ENCODE data around the gene OTOG.

Gene OTOG

DNA sequence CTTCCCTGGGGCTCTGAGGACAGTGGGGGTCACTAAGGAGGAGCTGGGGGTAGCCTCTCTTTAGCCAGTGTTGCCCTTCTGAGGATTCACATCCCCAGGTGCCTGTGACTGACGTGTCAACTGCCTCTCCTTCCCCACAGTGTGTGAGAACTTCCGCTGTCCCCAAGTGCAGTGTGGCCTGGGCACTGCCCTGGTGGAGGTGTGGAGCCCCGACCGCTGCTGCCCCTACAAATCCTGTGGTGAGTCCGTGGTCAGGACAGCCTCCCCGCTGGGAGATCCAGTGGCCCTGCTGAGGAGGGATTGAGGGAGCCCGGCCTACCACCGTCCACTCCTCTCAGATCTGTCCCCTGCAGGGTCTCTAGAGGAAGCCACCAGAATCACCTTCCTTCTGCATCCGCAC is 91.3 kb downstream of the OTOG start:
- no peak for DNase-seq
- in situ Hi-C loops (cut with HindIII; ENCODE audit: low pct_ligation_motif_present, low pct_unique_long_range_greater_than_20kb, low sequenced_read_pairs) = no loop called here

DNA sequence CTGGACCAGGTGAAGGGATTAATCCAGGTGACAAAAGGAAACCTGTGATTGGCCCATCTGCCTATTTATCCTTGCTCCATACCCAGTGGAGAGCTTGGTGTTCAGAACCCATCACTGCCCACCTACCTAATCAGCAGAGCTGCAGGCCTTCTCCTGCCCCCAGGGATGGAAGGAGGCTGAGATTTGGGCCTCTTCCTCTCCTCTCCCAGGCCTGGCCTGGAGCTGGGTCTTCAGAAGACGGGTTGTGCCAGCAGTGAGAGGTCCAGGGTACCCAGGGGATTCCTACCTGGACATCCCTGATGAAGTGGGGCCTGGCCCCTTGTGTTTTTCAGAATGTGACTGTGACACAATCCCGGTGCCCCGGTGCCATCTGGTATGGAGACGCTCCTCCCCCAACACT is 92.0 kb downstream of the OTOG start:
- DNase-seq = no peak
- in situ Hi-C loops (cut with HindIII; ENCODE audit: low pct_ligation_motif_present, low pct_unique_long_range_greater_than_20kb, low sequenced_read_pairs) = no loop called here

DNA sequence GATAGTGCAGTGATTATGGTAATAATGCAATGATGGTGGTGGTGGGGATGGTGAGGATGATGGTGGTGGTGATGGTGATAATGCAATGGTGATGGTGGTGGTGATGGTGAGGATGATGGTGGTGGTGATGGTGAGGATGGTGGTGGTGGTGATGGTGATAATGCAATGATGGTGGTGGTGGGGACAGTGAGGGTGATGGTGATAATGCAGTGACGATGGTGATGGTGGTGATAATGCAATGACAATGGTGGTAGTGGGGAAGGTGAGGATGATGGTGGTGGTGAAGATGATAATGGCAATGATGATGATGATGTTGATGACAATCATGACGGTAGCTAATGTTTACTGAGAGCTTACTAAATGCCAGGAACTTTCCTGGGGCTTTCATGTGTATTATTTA is 92.7 kb downstream of the OTOG start:
- in situ Hi-C loops (cut with HindIII; ENCODE audit: low pct_ligation_motif_present, low pct_unique_long_range_greater_than_20kb, low sequenced_read_pairs) = no loop called here

DNA sequence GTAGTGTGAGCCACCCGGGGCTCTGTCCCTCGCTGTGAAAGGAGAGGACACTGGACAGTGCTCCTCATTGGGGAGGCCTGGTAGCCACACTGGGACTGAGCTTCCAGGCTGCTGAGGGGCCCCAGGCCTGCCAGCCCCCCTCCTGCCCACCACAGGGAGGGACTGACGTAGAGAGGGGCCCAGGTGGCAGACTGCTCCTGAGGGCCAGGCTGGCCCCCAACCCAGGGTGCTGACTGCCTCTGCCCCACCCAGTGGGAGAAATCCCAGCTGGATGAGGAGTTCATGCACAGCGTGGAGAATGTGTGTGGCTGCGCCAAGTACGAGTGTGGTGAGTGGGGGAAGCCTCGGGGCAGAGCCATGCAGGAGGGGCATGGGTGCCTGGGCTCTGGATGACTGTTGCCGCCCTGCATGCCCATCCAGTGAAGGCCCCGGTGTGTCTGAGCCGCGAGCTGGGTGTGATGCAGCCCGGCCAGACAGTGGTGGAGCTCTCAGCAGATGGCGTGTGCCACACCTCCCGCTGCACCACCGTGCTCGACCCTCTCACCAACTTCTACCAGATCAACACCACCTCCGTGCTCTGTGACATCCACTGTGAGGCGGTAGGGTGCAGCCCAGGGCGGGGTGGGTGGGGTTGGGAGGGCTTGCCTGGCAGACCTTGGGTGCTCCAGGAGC is 93.6 kb downstream of the OTOG start:
- no peak for DNase-seq
- in situ Hi-C loops (cut with HindIII; ENCODE audit: low pct_ligation_motif_present, low pct_unique_long_range_greater_than_20kb, low sequenced_read_pairs) = no loop called here

More for the DNA sequence above, 92.7 kb downstream of the OTOG start:
- no peak for DNase-seq

DNA sequence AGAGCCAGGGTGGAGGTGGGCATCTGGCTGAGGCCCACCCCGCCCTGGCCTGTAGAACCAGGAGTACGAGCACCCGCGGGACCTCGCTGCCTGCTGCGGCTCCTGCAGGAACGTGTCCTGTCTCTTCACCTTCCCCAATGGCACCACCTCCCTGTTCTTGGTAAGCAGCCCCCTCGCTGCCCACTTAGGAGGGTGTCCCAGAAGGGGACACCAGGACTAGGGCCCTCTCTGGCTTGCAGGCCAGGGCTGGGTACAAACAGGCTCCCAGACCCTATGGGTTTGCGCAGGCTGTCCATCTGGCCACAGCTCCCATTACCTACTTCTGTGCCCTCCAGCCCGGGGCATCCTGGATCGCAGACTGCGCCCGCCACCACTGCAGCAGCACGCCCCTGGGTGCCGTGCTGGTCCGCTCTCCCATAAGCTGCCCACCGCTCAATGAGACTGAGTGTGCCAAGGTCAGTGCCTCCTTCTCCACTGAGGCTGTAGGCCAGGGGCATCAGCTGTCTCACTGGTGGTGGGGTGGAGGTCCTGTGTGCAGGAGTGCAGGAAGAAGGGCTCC is 94.8 kb downstream of the OTOG start:
- in situ Hi-C loops (cut with HindIII; ENCODE audit: low pct_ligation_motif_present, low pct_unique_long_range_greater_than_20kb, low sequenced_read_pairs) = no loop called here
- no peak for DNase-seq

DNA sequence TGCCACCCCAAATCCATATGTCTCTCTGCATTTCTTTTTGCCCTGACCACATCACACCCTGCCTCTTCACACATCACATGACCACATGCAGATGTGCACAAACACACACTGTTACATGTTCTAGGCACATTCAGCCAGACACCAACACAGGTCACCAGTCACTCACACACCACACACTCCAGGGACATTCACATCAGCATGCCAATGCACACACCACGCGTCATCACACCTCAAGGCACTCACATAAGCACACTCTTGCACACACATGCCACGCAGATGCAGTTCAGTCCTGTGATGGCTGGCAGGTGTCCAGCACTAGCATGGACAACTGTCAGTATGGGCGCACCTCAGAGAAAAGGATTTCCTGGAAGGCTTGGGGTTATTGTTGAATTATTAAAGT is 95.3 kb downstream of the OTOG start:
- no peak for DNase-seq
- in situ Hi-C loops (cut with HindIII; ENCODE audit: low pct_ligation_motif_present, low pct_unique_long_range_greater_than_20kb, low sequenced_read_pairs) = no loop called here

DNA sequence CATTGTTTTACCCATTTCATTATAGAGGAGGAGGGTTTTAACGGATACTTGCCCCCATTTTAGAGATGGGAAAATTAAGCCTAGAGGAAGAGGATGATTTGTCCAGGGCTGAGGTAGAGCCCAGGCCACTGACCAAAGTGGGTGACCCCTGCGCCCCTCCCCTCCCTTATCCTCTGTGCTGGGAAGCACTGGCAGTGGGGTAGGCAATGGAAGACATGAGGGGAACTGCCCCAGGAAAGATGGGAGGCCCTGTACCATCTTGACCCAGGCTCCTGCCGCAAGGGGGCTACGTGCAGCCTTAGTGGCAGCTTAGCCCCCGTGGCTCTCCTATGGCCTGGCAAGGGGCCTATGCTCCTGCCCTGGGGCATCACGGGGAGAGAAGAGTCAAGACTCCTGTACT is 95.9 kb downstream of the OTOG start:
- in situ Hi-C loops (cut with HindIII; ENCODE audit: low pct_ligation_motif_present, low pct_unique_long_range_greater_than_20kb, low sequenced_read_pairs) = no loop called here

DNA sequence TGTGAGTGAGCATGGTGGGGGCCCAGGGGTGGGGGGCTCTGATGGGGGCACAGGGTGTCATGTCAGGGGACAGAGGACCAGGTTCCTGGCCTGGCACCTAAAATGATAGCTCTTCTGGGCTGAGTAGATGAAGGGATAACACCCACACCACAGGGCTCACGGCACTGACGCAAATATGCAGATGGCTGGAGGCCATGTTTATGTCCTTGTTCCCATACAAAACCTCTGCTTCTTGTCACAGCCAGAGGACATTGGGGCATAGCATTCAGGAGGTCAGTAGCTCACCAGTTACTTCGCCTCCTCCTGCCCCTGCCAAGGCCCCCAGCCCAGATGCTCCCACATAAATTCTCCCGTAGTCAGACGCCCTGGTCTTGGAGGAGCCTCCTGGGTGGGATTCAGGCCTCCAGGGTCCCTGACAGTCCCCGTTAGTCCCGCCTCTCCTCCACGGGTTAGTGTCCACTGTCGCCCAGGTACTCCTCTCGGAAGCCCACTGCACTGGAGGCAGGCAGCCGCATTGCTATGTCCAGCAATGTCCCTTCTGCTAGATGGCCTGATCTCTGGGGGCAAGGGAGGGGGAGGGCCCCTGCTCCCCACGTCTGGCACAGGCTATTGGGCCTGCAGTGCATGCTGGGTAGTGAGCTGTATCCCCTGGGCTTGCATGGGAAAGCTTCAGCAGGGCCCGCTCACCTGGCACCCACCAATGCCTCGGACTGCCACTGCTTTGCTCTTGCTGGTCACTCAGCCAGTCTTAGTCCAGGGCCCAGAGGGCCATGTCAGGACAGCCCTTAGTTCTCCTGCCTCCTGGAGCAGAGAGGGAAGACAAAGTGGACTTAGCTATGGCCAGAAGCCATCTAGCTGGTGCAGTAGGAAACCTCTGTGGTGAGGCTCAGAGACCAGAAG is 96.7 kb downstream of the OTOG start:
- in situ Hi-C loops (cut with HindIII; ENCODE audit: low pct_ligation_motif_present, low pct_unique_long_range_greater_than_20kb, low sequenced_read_pairs) = no loop called here
- DNase-seq = no peak

More for the DNA sequence above, 95.9 kb downstream of the OTOG start:
- no peak for DNase-seq

DNA sequence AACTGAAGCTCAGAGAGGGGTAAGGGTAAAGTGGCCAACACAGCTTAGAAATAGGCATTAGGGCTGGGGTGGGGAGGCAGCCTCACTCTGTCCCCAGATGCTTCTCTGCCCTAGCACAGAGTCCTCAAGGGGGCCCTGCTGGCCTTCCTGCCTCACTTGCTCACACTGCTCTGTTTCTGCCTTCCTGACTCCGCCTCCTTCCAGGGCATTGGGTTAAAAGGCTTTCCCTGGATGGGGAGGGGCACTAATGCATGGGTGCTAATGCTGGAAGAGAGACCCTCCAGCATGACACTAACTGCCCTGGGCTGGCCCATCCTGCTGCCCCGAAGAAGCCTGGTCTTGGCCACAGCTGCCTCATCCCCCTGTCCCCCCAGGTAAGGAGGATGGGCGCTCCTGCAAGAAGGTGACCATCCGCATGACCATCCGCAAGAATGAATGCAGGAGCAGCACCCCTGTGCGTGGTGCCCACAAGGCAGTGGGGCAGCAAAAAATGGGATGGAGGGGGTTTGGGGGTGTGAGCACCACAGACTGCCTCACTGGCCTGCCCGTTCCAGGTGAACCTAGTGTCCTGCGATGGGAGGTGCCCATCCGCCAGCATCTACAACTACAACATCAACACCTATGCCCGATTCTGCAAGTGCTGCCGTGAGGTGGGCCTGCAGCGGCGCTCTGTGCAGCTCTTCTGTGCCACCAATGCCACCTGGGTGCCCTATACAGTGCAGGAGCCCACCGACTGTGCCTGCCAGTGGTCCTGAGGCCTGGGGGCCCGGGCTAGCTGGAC is 98.3 kb downstream of the OTOG start:
- in situ Hi-C loops (cut with HindIII; ENCODE audit: low pct_ligation_motif_present, low pct_unique_long_range_greater_than_20kb, low sequenced_read_pairs) = no loop called here
- no peak for DNase-seq

DNA sequence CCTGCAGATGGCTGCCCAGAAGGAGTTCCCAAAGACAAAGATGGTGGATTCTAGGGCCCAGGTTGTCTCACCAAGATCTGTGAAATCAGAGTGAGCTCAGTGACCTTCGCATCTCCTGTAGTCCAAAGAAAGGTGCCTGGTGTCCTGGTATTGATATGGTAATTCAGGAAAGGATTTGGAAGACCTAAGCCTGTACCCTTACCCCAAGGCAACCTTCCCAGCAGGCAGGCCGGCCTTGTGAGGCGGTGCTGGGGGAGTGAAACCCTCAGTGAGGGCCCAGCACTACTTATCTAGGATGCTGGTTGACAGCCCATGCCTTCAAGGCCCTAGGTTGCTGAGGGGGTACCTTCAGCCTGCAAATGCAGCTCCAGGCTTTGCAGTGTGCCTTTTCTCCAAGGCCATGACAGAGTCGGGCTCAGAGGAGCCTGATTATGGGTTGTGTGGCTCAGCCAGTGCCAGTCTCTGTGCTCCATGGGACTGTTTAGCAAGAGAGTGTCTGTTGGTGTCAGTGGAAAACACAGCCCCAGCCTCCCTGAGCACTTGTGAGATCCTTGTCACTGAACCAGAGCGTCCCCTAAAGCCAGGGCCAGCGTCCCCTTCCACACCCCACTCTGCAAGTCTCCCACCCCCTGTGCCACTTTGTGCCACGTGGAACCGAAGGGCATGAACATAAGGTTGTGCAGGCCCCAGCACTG is 99.5 kb downstream of the OTOG start:
- DNase-seq = no peak
- in situ Hi-C loops (cut with HindIII; ENCODE audit: low pct_ligation_motif_present, low pct_unique_long_range_greater_than_20kb, low sequenced_read_pairs) = no loop called here

DNA sequence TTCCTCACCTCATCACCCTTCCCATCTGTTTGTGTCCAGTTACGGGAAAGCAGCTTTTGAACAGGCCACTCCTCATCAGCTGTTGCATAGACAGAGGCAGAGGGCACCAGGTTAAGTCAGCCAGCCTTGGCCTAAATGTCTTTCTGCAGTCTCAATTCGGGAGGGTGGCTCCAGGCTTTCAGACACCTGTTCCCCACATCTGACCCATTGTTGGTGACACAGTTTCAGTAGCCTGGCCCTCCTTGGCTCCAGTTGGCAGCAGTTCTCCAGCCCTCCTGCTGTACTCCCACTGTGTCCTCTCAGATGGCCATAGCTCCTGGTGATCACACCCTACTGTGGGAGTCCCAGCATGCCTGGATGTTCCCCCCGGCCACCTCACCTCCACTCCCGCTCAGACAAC is 101.5 kb downstream of the OTOG start:
- in situ Hi-C loops (cut with HindIII; ENCODE audit: low pct_ligation_motif_present, low pct_unique_long_range_greater_than_20kb, low sequenced_read_pairs) = no loop called here
- no peak for DNase-seq

DNA sequence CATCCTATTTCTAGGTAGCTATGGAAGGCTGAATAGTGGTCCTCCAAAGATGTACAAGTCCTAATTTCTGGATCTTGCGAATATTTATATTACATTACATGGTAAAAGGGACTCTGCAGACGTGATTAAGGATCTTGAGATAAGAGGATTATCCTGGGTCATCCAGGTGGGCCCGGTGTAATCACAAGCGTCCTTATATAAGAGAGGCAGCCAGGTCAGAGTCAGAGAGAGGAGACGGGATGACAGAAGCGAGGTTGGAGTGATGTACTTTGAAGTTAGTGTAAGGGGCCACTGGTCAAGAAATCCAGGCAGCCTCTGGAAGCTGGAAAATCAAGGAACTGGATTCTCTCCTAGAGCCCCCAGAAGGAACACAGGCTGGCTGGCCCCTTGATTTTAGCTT is 102.2 kb downstream of the OTOG start:
- in situ Hi-C loops (cut with HindIII; ENCODE audit: low pct_ligation_motif_present, low pct_unique_long_range_greater_than_20kb, low sequenced_read_pairs) = no loop called here
- DNase-seq = no peak

DNA sequence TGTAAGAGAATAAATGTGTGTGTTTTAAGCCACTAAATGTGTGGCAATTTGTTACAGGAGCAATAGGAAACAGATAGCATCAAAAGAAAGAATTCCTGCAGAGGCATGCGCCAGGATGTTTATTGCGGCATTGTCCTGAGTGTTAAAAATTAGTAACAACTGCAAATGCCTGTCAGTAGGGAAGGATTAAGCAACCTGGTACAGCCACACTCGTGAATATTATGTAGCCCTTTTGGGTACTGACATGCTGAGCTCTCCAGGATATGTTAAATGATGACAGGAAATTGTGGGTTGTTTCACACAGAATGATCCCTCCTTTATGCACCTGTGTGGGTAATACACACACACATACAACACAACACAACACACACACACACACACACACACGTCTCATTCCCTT is 102.6 kb downstream of the OTOG start:
- in situ Hi-C loops (cut with HindIII; ENCODE audit: low pct_ligation_motif_present, low pct_unique_long_range_greater_than_20kb, low sequenced_read_pairs) = no loop called here
- no peak for DNase-seq

DNA sequence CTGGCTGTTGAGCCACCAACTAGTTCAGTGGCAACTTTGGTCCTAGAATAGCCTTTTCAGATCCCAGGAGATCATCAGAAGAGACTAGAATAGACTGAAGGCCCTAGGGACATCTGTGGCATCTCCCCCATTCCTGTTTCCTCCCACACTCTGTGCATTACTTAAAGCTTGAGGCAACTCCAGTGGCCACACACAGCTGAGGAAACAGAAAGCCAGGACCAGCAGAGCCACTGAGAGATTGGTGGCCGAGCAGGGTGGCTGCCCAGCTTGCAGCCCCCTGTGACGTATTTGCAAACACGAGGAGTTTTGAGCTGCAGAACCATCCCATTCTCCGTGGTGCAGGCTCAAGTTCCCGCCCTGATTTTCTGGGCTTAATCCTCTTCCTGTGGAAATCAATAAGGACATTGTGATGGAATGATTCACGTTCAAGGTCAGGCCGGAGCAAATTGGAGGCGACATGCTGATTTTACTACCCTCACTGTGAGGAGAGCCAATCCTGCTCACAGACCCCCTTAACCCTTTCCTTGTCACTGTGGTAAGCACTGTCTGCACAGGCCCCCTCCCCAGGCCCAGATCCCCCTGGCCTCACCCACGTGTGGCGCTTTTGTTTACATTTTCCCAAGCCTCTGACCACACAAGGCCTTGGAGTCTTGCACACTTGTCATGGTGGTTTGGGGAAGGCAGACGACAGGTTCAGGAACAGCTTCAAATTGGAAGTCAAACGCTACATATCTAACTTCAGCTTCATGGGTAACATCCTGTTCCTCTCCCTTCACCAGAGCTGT is 103.3 kb downstream of the OTOG start:
- in situ Hi-C loops (cut with HindIII; ENCODE audit: low pct_ligation_motif_present, low pct_unique_long_range_greater_than_20kb, low sequenced_read_pairs) = no loop called here
- DNase-seq = no peak

DNA sequence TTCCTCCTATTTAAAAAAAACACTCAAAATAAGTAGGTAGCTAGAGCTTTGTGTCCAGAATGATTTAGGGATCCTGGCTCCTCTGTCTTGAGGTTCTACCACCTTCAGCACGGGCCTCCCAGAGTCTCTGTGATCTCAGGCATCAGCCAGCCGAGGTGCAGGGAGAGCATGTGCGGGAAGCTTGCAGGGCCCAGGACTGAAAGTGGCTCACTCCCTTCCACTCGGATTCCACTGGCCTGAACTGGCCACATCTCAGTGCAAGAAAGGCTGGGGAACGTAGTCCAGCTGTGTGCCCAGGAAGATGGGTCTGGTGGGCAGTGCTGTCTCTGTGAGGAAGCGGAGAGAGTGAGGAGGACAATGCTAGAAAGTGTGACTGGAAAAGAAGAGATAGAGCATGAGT is 104.0 kb downstream of the OTOG start:
- in situ Hi-C loops (cut with HindIII; ENCODE audit: low pct_ligation_motif_present, low pct_unique_long_range_greater_than_20kb, low sequenced_read_pairs) = no loop called here
- no peak for DNase-seq

DNA sequence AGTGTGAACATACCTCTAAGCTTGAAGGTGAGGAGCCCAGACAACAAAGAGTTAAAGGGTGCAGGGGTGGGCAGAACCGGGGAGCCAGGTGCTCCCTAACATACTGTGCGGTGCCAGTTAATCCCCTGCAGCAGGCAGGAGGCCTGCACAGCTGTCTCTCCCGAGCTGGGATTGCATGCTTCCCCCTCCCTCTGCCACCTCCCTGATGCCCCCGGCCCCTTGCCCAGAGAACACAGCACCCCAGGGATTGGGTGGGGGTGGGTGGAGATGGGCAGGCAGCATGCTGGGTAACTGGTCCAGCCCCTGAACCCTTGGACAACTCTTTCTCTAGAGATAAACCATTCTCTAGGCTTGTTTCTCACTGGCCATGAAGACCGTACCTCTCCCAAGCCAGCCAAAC is 104.6 kb downstream of the OTOG start:
- in situ Hi-C loops (cut with HindIII; ENCODE audit: low pct_ligation_motif_present, low pct_unique_long_range_greater_than_20kb, low sequenced_read_pairs) = no loop called here
- no peak for DNase-seq

DNA sequence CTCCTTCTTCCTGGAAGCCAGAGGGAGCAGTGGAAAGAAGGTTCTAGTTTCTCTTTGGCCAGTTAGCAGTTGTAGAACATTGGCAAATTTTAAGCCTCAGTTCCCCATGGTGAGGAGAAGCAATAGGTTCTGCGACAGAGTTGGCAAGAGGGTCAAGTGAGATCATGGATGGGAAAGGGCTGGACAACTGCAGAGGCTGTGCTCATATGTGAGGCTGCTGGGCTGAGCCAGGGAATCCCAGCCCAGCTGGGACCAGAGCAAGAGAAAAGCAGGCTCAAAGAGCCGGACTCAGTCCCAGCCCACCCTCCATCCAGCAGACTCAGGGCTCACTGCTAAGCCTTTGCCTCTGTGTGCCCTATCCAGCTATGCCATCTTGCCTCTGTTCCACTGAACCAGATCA is 105.5 kb downstream of the OTOG start:
- in situ Hi-C loops (cut with HindIII; ENCODE audit: low pct_ligation_motif_present, low pct_unique_long_range_greater_than_20kb, low sequenced_read_pairs) = no loop called here
- no peak for DNase-seq

DNA sequence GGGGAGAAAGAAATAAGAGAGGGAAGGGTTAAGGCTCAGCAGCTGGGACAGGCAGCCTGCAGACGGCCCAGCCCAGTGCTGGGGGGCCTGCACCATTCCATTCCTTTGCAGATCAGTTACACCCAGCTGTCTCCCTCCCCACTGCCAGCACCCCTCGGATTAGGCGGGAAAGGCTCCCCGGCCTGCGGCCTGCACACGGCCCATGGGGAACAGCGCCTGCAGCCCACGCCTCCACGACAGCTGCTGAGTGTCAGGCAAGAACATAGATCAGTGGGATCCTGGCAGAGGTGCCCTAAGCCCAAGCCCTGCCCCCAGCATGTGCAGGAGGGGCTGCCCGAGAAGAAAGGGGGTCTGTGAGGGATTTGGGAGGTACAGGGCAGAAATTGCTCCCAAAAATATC is 106.6 kb downstream of the OTOG start:
- in situ Hi-C loops (cut with HindIII; ENCODE audit: low pct_ligation_motif_present, low pct_unique_long_range_greater_than_20kb, low sequenced_read_pairs) = no loop called here
- DNase-seq = no peak

All from ACHN (cell line).